Astrocyte (in vitro differentiated cells and primary cell): Measurements from ENCODE around the gene ABCA4.

Experiments
- EZH2 ChIP-seq: IDR thresholded peaks from 2 replicates; pipeline ENCODE4 v1.6.1; 2012; ENCODE audit warnings: mild to moderate bottlenecking, low read length, inconsistent platforms; ENCODE audit not compliant: insufficient read depth
- TF ChIP-seq, protein P1 (sequence below): IDR thresholded peaks from 2 replicates; pipeline ENCODE4 v1.5.1; 2011; ENCODE audit warnings: low read depth, mild to moderate bottlenecking, inconsistent platforms, low read length, moderate library complexity; ENCODE audit not compliant: insufficient read depth

GRCh38 chr1:94095744-94096469 is 25.0 kb downstream of the ABCA4 start:
- TF ChIP-seq, protein P1, sequence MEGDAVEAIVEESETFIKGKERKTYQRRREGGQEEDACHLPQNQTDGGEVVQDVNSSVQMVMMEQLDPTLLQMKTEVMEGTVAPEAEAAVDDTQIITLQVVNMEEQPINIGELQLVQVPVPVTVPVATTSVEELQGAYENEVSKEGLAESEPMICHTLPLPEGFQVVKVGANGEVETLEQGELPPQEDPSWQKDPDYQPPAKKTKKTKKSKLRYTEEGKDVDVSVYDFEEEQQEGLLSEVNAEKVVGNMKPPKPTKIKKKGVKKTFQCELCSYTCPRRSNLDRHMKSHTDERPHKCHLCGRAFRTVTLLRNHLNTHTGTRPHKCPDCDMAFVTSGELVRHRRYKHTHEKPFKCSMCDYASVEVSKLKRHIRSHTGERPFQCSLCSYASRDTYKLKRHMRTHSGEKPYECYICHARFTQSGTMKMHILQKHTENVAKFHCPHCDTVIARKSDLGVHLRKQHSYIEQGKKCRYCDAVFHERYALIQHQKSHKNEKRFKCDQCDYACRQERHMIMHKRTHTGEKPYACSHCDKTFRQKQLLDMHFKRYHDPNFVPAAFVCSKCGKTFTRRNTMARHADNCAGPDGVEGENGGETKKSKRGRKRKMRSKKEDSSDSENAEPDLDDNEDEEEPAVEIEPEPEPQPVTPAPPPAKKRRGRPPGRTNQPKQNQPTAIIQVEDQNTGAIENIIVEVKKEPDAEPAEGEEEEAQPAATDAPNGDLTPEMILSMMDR: no peak
- TF ChIP-seq EZH2: no peak
